Naive B cell (primary cell): ENCODE data around the gene MPDU1. TPM values are rescaled to one million over a fixed set of nuclear protein-coding genes. Genes with fewer than 3 reads are reported as not detected.

Experiments
- ATAC-seq, 2 donors: fragments of 150-1000 bp; cut with Tn5 transposase; 2 replicates each; pipeline ENCODE4 v1.10.0; 2021; ENCODE audit warnings: low read depth in 2 of 2, mild to moderate bottlenecking in 2 of 2, moderate library complexity in 2 of 2
- DNase-seq: peaks from one replicate; pipeline ENCODE4 v3.0.0; 2022
- H3K27ac Mint-ChIP-seq, 6 donors: one replicate each; pipeline ENCODE4 v1.8.0; 2020 to 2022; ENCODE audit warnings: mild to moderate bottlenecking in 6 of 6, mixed read lengths in 6 of 6, moderate library complexity in 5 of 6, inconsistent platforms in 2 of 6
- H3K27me3 Mint-ChIP-seq, 3 donors: one replicate each; pipeline ENCODE4 v1.8.0; 2021 to 2022; ENCODE audit warnings: mixed read lengths in 3 of 3, mild to moderate bottlenecking in 1 of 3
- H3K36me3 Mint-ChIP-seq, 2 donors: one replicate each; pipeline ENCODE4 v1.8.0; 2020 to 2022; ENCODE audit warnings: mixed read lengths in 2 of 2, inconsistent platforms in 1 of 2, mild to moderate bottlenecking in 1 of 2
- H3K4me1 Mint-ChIP-seq, 3 donors: one replicate each; pipeline ENCODE4 v1.8.0; 2020 to 2022; ENCODE audit warnings: mixed read lengths in 3 of 3, inconsistent platforms in 1 of 3, mild to moderate bottlenecking in 1 of 3, moderate library complexity in 1 of 3
- H3K4me3 Mint-ChIP-seq, 8 donors: one replicate each; pipeline ENCODE4 v1.8.0; 2020 to 2022; ENCODE audit warnings: mild to moderate bottlenecking in 8 of 8, mixed read lengths in 8 of 8, moderate library complexity in 8 of 8, inconsistent platforms in 2 of 8
- H3K9me3 Mint-ChIP-seq, 7 donors: one replicate each; pipeline ENCODE4 v1.8.0; 2020 to 2022; ENCODE audit warnings: mixed read lengths in 7 of 7, mild to moderate bottlenecking in 5 of 7, inconsistent platforms in 2 of 7, moderate library complexity in 1 of 7
- polyA plus RNA-seq, 6 donors: library from polyadenylated mRNA; unstranded; fragments of 300-500 nt; fragmentation: Illumina TruSeq; gene quantifications; one replicate each; pipeline ENCODE4 v1.2.3, GENCODE V29; 2021; ENCODE audit warnings: low read depth in 6 of 6

MPDU1 gene
- polyA plus RNA-seq, 6 donors from 2014 or later: 27.8 to 59.7 (median 43.1) TPM

- Mint-ChIP-seq H3K4me1 (peaks cover 44 to 90% (median 58%) of the 10 kb centered on the region in 3 donors), H3K27me3 (no peaks in the 10 kb centered on the region), H3K9me3 (no peaks in the 10 kb centered on the region), H3K4me3 (peak within 1 kb of the TSS; percentile 56 to 97 (median 81)), H3K27ac (peak within 1 kb of the TSS; percentile 83 to 96 (median 93)), H3K36me3 (peaks cover 7 to 17% of the 10 kb centered on the region in 2 donors)
- DNase-seq: peak; percentile 79
- peak; percentile 63 for ATAC-seq
These were observed 4.4 kb upstream of the MPDU1 start, which contains the start of gene CD68 for GRCh38 chr17:7579001-7579833. Gene CD68, plus strand, starts transcription at chr17:7579638. Its CDS starts 40 bp downstream, at chr17:7579678.

DNA sequence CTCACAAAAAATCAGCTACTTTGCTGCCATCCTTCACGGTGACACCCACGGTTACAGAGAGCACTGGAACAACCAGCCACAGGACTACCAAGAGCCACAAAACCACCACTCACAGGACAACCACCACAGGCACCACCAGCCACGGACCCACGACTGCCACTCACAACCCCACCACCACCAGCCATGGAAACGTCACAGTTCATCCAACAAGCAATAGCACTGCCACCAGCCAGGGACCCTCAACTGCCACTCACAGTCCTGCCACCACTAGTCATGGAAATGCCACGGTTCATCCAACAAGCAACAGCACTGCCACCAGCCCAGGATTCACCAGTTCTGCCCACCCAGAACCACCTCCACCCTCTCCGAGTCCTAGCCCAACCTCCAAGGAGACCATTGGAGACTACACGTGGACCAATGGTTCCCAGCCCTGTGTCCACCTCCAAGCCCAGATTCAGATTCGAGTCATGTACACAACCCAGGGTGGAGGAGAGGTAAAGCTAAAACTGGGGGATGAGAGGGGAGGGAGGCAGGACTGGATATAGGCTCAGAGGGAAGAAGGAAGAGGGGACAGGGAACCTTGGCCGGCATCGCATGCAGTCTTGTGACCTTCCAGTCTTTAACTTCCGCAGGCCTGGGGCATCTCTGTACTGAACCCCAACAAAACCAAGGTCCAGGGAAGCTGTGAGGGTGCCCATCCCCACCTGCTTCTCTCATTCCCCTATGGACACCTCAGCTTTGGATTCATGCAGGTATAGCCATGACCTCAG is 3.6 kb upstream of the MPDU1 start:
- Mint-ChIP-seq H3K4me1 (peaks cover 49 to 90% (median 61%) of the 10 kb centered on the region in 3 donors), H3K27ac (peak overlapping the region in 5 of 6 donors; percentile 41 to 96 (median 92)), H3K4me3 (peak overlapping the region; percentile 36 to 97 (median 75)), H3K36me3 (peaks cover 8 to 17% of the 10 kb centered on the region in 2 donors), H3K27me3 (no peaks in the 10 kb centered on the region), H3K9me3 (no peaks in the 10 kb centered on the region)
- DNase-seq (no peak), ATAC-seq (no peak)

GRCh38 chr17:7580604-7581575 is 2.8 kb upstream of the MPDU1 start:
- peak overlapping the region; percentile 41 to 97 (median 70) for H3K4me3 Mint-ChIP-seq
- peaks cover 8 to 17% of the 10 kb centered on the region in 2 donors for H3K36me3 Mint-ChIP-seq
- no peak for DNase-seq
- peak overlapping the region; percentile 47 to 96 (median 92) for H3K27ac Mint-ChIP-seq
- no peaks in the 10 kb centered on the region for H3K9me3 Mint-ChIP-seq
- H3K27me3 Mint-ChIP-seq: no peaks in the 10 kb centered on the region
- ATAC-seq: no peak
- peaks cover 51 to 90% (median 61%) of the 10 kb centered on the region in 3 donors for H3K4me1 Mint-ChIP-seq

DNA sequence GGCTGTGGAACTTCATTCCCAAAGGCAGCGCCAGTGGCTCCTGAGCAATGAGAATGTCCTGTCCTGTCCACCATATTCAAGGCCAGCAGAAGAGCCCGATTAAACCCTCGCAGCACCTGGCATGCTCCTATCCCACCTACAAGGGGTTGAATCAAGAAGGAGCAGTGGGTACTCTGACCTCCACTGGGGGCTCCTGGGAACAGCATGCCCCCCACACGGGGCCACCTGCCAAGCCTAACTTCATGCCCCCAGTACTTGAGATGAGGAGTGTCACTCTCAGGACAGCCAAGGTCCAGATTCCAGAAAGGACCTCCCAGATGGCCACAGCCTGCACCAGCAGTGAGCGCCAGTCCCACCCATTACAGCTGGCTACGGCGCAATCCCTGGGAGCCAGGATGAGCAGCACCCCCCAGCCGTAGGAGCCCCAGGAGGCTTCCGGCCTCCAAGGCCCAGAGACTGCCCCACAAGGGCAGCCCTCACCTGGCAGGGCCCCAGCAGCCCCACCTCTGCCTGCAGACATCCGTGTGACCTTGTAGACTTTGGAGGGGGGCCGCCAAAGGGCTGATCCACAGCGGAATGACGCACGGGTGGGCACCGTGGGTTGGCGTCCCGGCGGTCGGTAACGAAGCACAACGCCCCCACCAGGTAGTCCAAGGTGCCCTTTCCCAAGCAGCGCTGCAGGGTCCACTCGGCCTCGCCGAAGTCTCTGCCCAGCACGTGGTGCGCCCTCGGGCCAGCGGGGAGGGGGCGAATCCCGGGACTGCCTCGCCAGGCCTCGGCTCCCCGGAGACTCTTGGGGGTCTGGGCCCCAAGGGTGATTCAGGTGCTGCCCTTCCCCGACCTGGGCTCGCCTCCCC is 1.0 kb upstream of the MPDU1 start:
- H3K27ac Mint-ChIP-seq: peak overlapping the region in 5 of 6 donors; percentile 47 to 98 (median 88)
- H3K4me3 Mint-ChIP-seq: peak overlapping the region; percentile 70 to 100 (median 94)
- DNase-seq: no peak
- no peaks in the 10 kb centered on the region for H3K27me3 Mint-ChIP-seq
- no peaks in the 10 kb centered on the region for H3K9me3 Mint-ChIP-seq
- H3K36me3 Mint-ChIP-seq: peaks cover 4 to 8% of the 10 kb centered on the region in 2 donors
- H3K4me1 Mint-ChIP-seq: peaks cover 51 to 77% (median 58%) of the 10 kb centered on the region in 3 donors
- no peak for ATAC-seq

- H3K4me3 Mint-ChIP-seq: peak overlapping the region in 2 of 8 donors; percentile 47 to 67
- no peak overlapping the region for H3K27ac Mint-ChIP-seq
- DNase-seq (no peak), ATAC-seq (no peak)
- peaks cover 24 to 39% (median 25%) of the 10 kb centered on the region in 3 donors for H3K4me1 Mint-ChIP-seq
- H3K9me3 Mint-ChIP-seq: no peaks in the 10 kb centered on the region
- peaks cover 0 to 14% of the 10 kb centered on the region in 2 donors for H3K36me3 Mint-ChIP-seq
- no peaks in the 10 kb centered on the region for H3K27me3 Mint-ChIP-seq
These were observed 3.2 kb downstream of the MPDU1 start for GRCh38 chr17:7586673-7587419.

DNA sequence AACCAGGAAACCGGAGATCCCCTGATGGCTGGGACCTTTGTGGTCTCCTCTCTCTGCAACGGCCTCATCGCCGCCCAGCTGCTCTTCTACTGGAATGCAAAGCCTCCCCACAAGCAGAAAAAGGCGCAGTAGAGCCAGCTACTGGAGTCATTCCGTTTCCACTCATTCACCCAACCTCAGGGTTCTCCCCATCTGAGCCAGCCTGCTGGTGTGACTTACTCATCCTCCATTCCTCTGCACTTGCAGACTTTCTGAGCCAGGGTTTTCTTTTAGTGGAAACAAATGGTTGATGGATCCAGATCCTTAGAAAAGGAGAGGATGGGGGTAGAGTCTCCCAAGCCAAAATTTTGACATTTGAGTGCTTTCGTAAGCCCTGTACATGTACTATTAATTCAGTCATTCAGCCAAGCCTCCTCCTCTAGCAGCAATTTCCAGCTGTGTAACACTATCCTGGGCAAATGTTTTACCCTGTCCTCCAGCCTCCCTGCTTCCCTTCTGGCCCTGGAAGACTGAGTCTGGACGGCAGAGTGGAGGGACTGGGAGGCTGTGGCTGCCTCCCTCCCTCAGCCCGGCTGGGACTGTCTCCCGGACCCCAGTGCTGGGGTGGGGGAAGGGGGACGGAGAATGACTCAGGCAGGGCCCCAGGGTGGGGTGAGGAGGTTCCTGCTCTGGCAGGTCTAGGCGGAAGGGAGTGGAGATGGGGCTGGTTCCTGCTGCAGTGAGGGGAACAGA is 3.9 kb downstream of the MPDU1 start:
- H3K36me3 Mint-ChIP-seq: peaks cover 5 to 19% of the 10 kb centered on the region in 2 donors
- H3K27me3 Mint-ChIP-seq: no peaks in the 10 kb centered on the region
- H3K9me3 Mint-ChIP-seq: no peaks in the 10 kb centered on the region
- H3K4me1 Mint-ChIP-seq: peaks cover 16 to 32% (median 21%) of the 10 kb centered on the region in 3 donors
- DNase-seq (no peak), ATAC-seq (no peak)
- peak overlapping the region in 3 of 8 donors; percentile 47 to 67 (median 52) for H3K4me3 Mint-ChIP-seq
- H3K27ac Mint-ChIP-seq: no peak overlapping the region

- Mint-ChIP-seq H3K27ac (peak overlapping the region in 2 of 6 donors; percentile 63 to 71), H3K4me3 (no peak overlapping the region), H3K9me3 (no peaks in the 10 kb centered on the region), H3K27me3 (no peaks in the 10 kb centered on the region), H3K36me3 (peaks cover 5 to 28% of the 10 kb centered on the region in 2 donors), H3K4me1 (peaks cover 15 to 25% (median 25%) of the 10 kb centered on the region in 3 donors)
- no peak for ATAC-seq
- no peak for DNase-seq
These were observed 5.0 kb downstream of the MPDU1 start for GRCh38 chr17:7588553-7589203.

DNA sequence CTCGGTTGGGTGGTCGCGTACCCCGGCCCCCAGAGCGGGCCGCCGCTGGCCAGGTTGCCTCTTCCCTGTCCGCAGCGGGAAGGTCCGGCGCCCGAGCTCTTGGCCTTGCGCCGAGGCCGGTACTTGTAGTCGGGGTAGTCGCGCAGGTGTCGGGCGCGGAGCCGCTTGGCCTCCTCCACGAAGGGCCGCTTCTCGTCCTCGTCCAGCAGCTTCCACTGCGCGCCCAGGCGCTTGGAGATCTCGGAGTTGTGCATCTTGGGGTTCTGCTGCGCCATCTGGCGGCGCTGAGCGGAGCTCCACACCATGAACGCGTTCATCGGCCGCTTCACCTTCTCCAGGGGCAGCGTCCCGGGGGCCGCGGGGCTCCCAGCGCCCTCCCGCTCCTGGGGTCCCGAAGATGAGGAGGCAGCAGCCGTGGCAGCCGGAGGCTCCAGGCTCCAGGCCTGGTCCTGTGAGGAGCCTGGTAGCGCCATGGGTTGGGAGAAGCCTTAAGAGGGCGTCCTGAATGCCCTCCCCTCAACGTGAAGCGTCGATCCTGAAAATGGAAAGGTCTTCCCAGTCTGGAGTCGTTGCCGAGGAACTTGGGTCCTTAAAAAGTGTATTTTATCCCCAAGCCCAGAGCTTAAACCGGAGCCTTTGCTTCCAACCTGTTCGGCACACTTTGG is 5.7 kb downstream of the MPDU1 start:
- Mint-ChIP-seq H3K4me1 (peaks cover 13 to 19% (median 19%) of the 10 kb centered on the region in 3 donors), H3K9me3 (no peaks in the 10 kb centered on the region), H3K4me3 (peak overlapping the region in 2 of 8 donors; percentile 24 to 66), H3K27me3 (no peaks in the 10 kb centered on the region), H3K27ac (no peak overlapping the region), H3K36me3 (peaks cover 11 to 28% of the 10 kb centered on the region in 2 donors)
- DNase-seq (peak; percentile 58), ATAC-seq (peak; percentile 93 to 97)

GRCh38 chr17:7589891-7590691 is 6.4 kb downstream of the MPDU1 start, which contains the start of gene SOX15:
Gene SOX15, minus strand, starts transcription at chr17:7590094. Its CDS starts 418 bp downstream, at chr17:7589676.
- DNase-seq (no peak), ATAC-seq (no peak)
- peak within 1 kb of the TSS in 2 of 8 donors; percentile 24 to 66 for H3K4me3 Mint-ChIP-seq
- peak within 1 kb of the TSS in 1 of 6 donors; percentile 26 for H3K27ac Mint-ChIP-seq
- H3K4me1 Mint-ChIP-seq: peaks cover 6 to 14% (median 11%) of the 10 kb centered on the region in 3 donors
- H3K9me3 Mint-ChIP-seq: no peaks in the 10 kb centered on the region
- no peaks in the 10 kb centered on the region for H3K27me3 Mint-ChIP-seq
- H3K36me3 Mint-ChIP-seq: peaks cover 13 to 30% of the 10 kb centered on the region in 2 donors
